ENCODE data around the gene GCNA. TPM values are rescaled to one million over a fixed set of nuclear protein-coding genes. Genes with fewer than 3 reads are reported as not detected.

GCNA gene
- polyA plus RNA-seq, 1 donor, result 2.1 TPM

- no peak for DNase-seq
These were observed 38.7 kb downstream of the GCNA start for GRCh38 chrX:71616672-71617529.

- no peak for DNase-seq
These were observed 39.5 kb downstream of the GCNA start for GRCh38 chrX:71617742-71618141.

- no peak for DNase-seq
These were observed 40.1 kb downstream of the GCNA start, which contains the start of gene CXCR3 for GRCh38 chrX:71618303-71618721. CXCR3 (minus strand) TSS chrX:71618511; CDS start chrX:71618449, 62 bp downstream.

- no peak for DNase-seq
These were observed 40.5 kb downstream of the GCNA start for GRCh38 chrX:71618787-71619186.

- DNase-seq, result no peak
These were observed 41.0 kb downstream of the GCNA start for GRCh38 chrX:71619193-71619592.

GRCh38 chrX:71619986-71620385, 41.7 kb downstream of the GCNA start:
- no peak for DNase-seq

GRCh38 chrX:71621603-71622002, 43.4 kb downstream of the GCNA start:
- DNase-seq, result peak; percentile 11

- no peak for DNase-seq
These were observed 43.9 kb downstream of the GCNA start for GRCh38 chrX:71622032-71622575.

- DNase-seq, result peak; percentile 83
These were observed 44.6 kb downstream of the GCNA start for GRCh38 chrX:71622576-71623450.

GRCh38 chrX:71623714-71624113, 45.5 kb downstream of the GCNA start:
- no peak for DNase-seq

- no peak for DNase-seq
These were observed 47.2 kb downstream of the GCNA start for GRCh38 chrX:71625471-71625870.

- DNase-seq, result no peak
These were observed 48.3 kb downstream of the GCNA start for GRCh38 chrX:71626576-71626975.

GRCh38 chrX:71627588-71628404, 49.6 kb downstream of the GCNA start:
- DNase-seq, result no peak

- DNase-seq, result no peak
These were observed 51.2 kb downstream of the GCNA start for GRCh38 chrX:71629467-71629866.

- DNase-seq, result no peak
These were observed 54.9 kb downstream of the GCNA start for GRCh38 chrX:71632923-71633657.

GRCh38 chrX:71634366-71634765, 56.1 kb downstream of the GCNA start:
- no peak for DNase-seq

GRCh38 chrX:71636438-71637252, 58.4 kb downstream of the GCNA start:
- DNase-seq, result no peak

- DNase-seq, result no peak
These were observed 59.0 kb downstream of the GCNA start for GRCh38 chrX:71637253-71637618.

- no peak for DNase-seq
These were observed 59.6 kb downstream of the GCNA start for GRCh38 chrX:71637848-71638247.

- no peak for DNase-seq
These were observed 60.2 kb downstream of the GCNA start for GRCh38 chrX:71638409-71638808.

GRCh38 chrX:71640002-71640401, 61.8 kb downstream of the GCNA start:
- DNase-seq, result no peak

All from hindlimb muscle (tissue), 1 donor.